ENCODE measurements around the gene NUTM2D. TPM values are rescaled to one million over a fixed set of nuclear protein-coding genes. Genes with fewer than 3 reads are reported as not detected.
A peak's percentile ranks its signal among the peaks of the same experiment; 100 is the strongest.
"Not testable (repeated sequence)": the region's sequence is repeated elsewhere in the genome, so short reads cannot be mapped to it uniquely, and the experiment has no call there.

Gene NUTM2D
- polyA plus RNA-seq, 1 donor from 2014 or later: 0.19 TPM

DNA sequence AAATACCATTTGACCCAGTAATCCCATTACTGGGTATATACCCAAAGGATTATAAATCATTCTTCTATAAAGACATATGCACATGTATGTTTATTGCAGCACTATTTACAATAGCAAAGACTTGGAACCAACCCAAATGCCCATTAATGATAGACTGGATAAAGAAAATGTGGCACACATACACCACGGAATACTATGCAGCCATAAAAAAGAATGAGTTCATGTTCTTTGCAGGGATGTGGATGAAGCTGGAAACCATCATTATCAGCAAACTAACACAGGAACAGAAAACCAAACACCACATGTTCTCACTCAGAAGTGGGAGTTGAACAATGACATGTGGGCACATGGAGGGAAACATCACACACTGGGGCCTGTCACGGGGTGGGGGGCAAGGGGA, 7.4 kb upstream of the NUTM2D start:
- not testable (repeated sequence) for H3K4me1 Mint-ChIP-seq, H3K4me3 Mint-ChIP-seq, H3K27me3 Mint-ChIP-seq, H3K36me3 Mint-ChIP-seq, H3K9me3 Mint-ChIP-seq, H3K27ac Mint-ChIP-seq

GRCh38 chr10:87352825-87353224, 4.7 kb upstream of the NUTM2D start:
- H3K4me1 Mint-ChIP-seq, H3K4me3 Mint-ChIP-seq, H3K9me3 Mint-ChIP-seq, H3K27ac Mint-ChIP-seq, H3K27me3 Mint-ChIP-seq, H3K36me3 Mint-ChIP-seq: not testable (repeated sequence)

GRCh38 chr10:87355110-87355509, 2.4 kb upstream of the NUTM2D start:
- H3K36me3 Mint-ChIP-seq, H3K9me3 Mint-ChIP-seq, H3K4me3 Mint-ChIP-seq, H3K27ac Mint-ChIP-seq, H3K27me3 Mint-ChIP-seq, H3K4me1 Mint-ChIP-seq: not testable (repeated sequence)

DNA sequence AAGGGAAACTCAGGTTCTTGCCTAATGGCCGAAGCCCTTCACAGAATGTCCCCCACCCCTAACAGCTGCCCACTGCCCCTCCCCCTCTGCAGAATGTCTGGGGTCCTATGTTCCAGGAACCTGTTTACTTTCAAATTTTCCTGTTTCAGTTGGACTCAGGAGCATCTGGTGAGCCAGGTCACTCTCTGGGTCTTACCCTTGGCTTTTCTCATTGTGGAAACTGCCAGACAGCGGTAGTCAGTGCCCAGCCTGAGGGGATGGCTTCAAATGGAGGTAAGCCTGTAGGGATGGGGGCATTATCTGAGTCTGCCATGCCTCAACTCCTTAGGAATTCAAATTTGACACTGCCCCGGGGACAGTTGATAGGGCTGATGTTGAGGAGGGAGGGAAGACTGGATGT, 615 bp downstream of the NUTM2D start:
- not testable (repeated sequence) for H3K27ac Mint-ChIP-seq, H3K27me3 Mint-ChIP-seq, H3K4me1 Mint-ChIP-seq, H3K9me3 Mint-ChIP-seq, H3K36me3 Mint-ChIP-seq, H3K4me3 Mint-ChIP-seq

- H3K9me3 Mint-ChIP-seq, H3K27me3 Mint-ChIP-seq: not testable (repeated sequence)
Measured at GRCh38 chr10:87369514-87370112, 12.1 kb downstream of the NUTM2D start.

DNA sequence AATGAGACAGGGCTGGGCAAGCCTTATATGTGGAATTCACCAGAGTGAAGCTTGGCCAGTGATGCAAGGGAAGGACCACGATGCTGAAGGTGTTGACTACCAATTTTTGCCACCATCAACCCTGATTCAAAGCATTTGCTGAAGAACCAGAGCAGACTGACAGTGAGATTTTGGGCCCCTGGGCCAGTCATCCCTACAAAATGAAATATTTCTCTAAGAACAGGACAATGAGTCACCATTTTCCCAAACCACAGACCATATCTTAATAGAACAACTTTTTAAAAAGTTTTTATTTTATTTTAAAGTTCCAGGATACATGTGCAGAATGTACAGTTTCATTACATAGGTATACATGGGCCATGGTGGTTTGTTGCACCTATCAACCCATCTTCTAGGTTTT, 16.5 kb downstream of the NUTM2D start:
- H3K27ac Mint-ChIP-seq, H3K27me3 Mint-ChIP-seq, H3K4me3 Mint-ChIP-seq, H3K4me1 Mint-ChIP-seq, H3K9me3 Mint-ChIP-seq, H3K36me3 Mint-ChIP-seq: not testable (repeated sequence)

More at GRCh38 chr10:87369514-87370112, 12.1 kb downstream of the NUTM2D start:
- H3K36me3 Mint-ChIP-seq, H3K4me3 Mint-ChIP-seq, H3K4me1 Mint-ChIP-seq, H3K27ac Mint-ChIP-seq: not testable (repeated sequence)

DNA sequence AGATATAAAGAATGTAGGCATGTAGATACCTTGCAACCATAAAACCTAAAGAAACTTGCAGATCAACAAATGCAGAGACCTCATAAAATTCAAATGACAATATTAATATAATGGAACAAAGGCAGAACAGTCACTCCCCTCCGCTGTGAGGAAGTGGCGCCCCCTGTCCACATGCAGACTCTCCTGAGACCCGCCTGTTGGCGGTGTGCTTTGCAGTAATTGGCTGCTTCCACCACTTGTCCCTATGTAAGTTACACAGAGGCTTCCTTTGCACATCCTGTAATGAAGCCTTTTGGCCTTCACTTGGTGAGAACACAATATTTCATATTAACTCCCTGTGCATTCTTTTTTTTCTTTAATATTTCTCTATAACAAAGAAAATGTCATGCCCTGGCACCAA, 21.6 kb downstream of the NUTM2D start:
- not testable (repeated sequence) for H3K27ac Mint-ChIP-seq

GRCh38 chr10:87383149-87383857, 25.8 kb downstream of the NUTM2D start:
- H3K4me3 Mint-ChIP-seq: not testable (repeated sequence)

More for the DNA sequence above, 21.6 kb downstream of the NUTM2D start:
- H3K36me3 Mint-ChIP-seq, H3K9me3 Mint-ChIP-seq, H3K4me3 Mint-ChIP-seq, H3K27me3 Mint-ChIP-seq, H3K4me1 Mint-ChIP-seq: not testable (repeated sequence)

DNA sequence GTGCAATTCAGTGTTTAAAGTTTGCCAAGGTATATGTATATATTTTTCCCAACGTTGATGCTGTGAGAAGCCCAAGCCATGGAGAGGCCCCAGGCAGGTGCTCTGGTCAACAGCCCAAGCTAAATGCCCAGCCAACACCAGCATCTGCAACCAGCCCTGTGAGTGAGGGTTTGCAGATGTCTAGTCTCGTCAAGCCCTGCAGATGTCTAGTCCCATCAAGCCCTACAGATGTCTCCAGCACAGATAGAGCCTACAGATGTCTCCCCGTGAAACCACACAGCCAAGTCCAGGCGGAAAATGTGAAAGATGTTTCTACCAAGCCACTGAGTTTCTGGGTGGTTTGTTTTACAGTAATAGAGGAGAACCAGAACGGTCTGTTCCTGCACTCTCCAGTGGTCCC, 26.7 kb downstream of the NUTM2D start:
- not testable (repeated sequence) for H3K4me3 Mint-ChIP-seq, H3K27me3 Mint-ChIP-seq, H3K9me3 Mint-ChIP-seq, H3K36me3 Mint-ChIP-seq, H3K4me1 Mint-ChIP-seq
- peak overlapping the region in 1 of 3 donors; percentile 64 for H3K27ac Mint-ChIP-seq

More at GRCh38 chr10:87383149-87383857, 25.8 kb downstream of the NUTM2D start:
- not testable (repeated sequence) for H3K4me1 Mint-ChIP-seq, H3K36me3 Mint-ChIP-seq, H3K27ac Mint-ChIP-seq, H3K27me3 Mint-ChIP-seq, H3K9me3 Mint-ChIP-seq

GRCh38 chr10:87385762-87386360, 28.3 kb downstream of the NUTM2D start:
- not testable (repeated sequence) for H3K4me3 Mint-ChIP-seq, H3K27ac Mint-ChIP-seq, H3K36me3 Mint-ChIP-seq, H3K4me1 Mint-ChIP-seq, H3K9me3 Mint-ChIP-seq, H3K27me3 Mint-ChIP-seq

DNA sequence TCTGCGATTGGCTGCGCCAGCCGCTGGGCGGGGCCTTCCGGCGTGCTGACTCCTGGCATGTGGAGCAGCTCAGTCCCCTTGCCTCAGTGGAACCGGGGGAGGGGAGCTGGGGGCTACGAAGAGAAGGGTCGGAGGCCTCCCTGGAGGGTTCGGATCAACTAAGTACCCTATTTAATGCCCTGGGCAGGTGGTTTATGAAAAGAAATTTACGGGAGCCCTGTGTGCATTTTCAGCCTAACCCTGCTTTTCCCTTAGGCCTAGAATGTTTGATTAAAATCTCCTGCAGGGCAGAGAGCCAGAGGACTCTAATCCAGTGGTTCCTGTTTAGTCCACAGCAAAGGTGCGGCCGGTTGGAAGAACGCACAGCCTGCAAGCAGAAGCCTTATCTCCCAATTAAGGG, 33.8 kb downstream of the NUTM2D start:
- H3K9me3 Mint-ChIP-seq, H3K27ac Mint-ChIP-seq, H3K36me3 Mint-ChIP-seq, H3K27me3 Mint-ChIP-seq, H3K4me3 Mint-ChIP-seq, H3K4me1 Mint-ChIP-seq: not testable (repeated sequence)

GRCh38 chr10:87396206-87396605, 38.7 kb downstream of the NUTM2D start:
- not testable (repeated sequence) for H3K9me3 Mint-ChIP-seq, H3K36me3 Mint-ChIP-seq, H3K4me1 Mint-ChIP-seq, H3K4me3 Mint-ChIP-seq, H3K27me3 Mint-ChIP-seq, H3K27ac Mint-ChIP-seq

- H3K4me1 Mint-ChIP-seq: not testable (repeated sequence)
Measured at GRCh38 chr10:87398436-87398835, 40.9 kb downstream of the NUTM2D start.

DNA sequence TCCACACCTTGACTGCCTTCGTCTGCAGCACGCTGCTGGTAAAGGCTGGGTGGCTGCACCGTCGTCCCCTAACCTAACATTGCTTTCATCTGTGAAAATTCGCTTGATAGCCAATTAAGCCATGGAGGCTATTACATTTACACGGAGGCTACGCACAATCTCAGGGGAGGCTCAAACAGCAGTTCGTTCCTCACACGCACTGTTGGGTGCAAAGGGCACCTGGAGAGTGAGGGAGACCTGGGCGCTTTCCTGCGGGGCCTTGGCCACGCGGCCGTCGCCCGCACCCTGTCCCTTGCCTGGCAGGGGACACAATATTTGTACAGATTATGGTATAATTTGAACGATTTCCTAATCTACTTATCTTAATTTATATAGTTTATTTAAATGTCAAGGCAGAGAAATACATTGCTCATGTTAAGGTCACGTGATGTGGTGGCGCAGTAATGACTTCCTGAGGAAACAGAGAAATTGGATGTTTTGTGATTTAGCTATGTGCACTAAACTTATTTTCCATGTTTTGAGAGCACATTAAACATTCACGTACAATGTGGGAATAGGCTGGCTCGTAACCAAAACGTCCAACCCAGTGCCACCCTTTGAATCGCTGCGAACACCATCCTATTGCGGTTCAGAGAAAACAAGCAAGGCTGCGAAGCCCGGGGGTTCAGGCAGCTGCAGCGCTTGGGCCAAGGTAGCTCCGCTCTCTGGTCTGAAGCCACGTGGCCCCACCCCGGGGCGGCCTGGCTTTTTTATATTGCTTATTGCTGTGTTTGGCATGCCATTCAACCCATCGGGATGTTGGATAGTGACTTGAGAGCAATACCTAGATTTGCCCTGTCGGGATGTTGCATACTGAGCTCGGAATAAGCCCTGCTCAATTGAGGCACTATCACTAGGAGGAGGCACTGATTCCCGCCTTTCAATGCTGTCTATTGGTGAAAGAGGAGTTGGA, 50.2 kb downstream of the NUTM2D start:
- H3K27ac Mint-ChIP-seq, H3K27me3 Mint-ChIP-seq, H3K9me3 Mint-ChIP-seq, H3K36me3 Mint-ChIP-seq, H3K4me1 Mint-ChIP-seq: not testable (repeated sequence)
- peak overlapping the region; percentile 40 to 60 (median 48) for H3K4me3 Mint-ChIP-seq

More at GRCh38 chr10:87398436-87398835, 40.9 kb downstream of the NUTM2D start:
- not testable (repeated sequence) for H3K36me3 Mint-ChIP-seq, H3K27me3 Mint-ChIP-seq, H3K9me3 Mint-ChIP-seq, H3K27ac Mint-ChIP-seq
- H3K4me3 Mint-ChIP-seq: peak overlapping the region in 2 of 4 donors; percentile 75 to 77

GRCh38 chr10:87413921-87414320, 56.4 kb downstream of the NUTM2D start:
- not testable (repeated sequence) for H3K4me1 Mint-ChIP-seq, H3K27me3 Mint-ChIP-seq, H3K9me3 Mint-ChIP-seq, H3K27ac Mint-ChIP-seq, H3K4me3 Mint-ChIP-seq, H3K36me3 Mint-ChIP-seq
